HG03354 (cell line): ENCODE data around the gene BBS2.
"Not testable (repeated sequence)": the region's sequence is repeated elsewhere in the genome, so short reads cannot be mapped to it uniquely, and the experiment has no call there.

Source experiments
- ATAC-seq: cut with Tn5 transposase; IDR thresholded peaks from one replicate; pipeline ENCODE4 v1.9.1; 2021; ENCODE audit warnings: mild to moderate bottlenecking; ENCODE audit not compliant: unreplicated experiment, poor library complexity, severe bottlenecking

BBS2 gene

GRCh38 chr16:56530872-56531271 is 11.0 kb upstream of the BBS2 start:
- no peak for ATAC-seq

DNA sequence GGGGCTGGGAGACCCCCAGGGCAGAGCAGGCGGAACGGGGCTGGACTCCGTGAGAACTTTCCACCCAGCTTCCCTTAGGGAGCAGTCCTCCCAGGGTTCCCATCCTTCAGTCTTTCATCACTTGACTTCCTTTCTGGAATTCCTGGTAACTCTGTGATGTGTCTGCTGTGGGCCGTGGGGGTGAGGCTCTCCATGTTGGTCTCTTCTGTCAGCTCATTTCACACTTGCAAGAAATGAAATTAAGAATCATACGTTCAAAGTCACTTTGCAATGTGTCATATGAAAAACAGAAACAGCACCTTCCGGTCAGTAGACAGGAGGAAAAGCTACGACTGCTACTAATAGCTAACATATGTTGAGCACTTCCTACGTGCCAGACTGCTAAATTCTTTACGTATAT is 5.4 kb upstream of the BBS2 start:
- no peak for ATAC-seq

- ATAC-seq: peak; percentile 3
These were observed 390 bp upstream of the BBS2 start for GRCh38 chr16:56520251-56520577.

DNA sequence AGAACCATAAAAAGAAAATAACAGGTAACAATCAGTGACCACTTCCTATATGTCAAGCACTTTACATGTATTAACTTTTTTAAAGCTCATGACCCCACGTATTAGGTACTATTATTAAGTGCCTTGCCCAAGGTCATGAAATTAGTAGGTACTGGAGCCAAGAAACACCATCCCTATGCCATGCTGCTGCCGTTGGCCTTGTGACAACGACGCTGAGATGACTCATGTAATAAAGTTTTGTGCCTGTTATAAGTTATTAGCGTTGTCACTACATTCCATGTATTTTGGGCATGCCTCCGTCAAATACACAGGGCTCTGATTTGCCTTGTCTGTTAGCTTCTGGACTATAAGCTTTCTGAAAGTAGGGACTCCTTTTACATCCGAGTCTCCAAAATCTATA is 1.4 kb downstream of the BBS2 start:
- no peak for ATAC-seq

GRCh38 chr16:56517206-56517605 is 2.6 kb downstream of the BBS2 start:
- no peak for ATAC-seq

DNA sequence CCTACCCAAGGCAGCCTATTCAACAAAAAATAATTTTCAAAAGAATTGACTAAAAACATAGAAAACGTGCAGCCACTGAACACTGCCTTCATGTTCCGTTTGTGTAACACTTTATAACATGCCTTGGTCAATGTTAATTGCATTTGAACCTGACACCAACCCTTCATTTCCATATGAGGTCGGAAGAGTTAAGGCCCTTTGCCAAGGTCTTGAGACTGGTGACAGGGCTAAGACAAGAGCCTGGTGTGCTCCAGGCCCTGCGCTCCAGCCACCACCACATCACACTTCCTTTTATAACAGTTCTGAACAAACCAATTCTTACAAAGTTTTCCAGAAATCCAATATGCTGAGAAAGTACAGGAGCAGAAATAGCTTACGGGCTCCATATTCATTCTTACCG is 4.2 kb downstream of the BBS2 start:
- ATAC-seq: no peak

DNA sequence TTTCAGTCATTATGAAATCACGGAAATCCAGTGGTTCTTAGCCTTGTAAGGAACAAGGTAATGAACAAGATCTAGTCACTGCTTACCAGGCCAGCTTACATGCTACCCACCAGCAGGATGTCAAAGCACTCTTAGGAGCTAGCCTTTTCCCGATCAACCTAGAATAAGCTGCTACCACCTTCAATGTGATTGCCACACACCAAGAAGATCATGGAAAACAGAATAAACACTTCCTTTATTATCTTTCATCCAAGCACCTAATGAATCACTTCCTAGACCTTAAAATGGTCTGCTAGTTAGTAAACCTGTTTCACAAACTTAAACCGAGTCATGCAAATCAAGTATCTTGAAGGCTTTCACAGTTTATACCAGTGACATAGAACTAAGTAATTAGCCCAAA is 5.0 kb downstream of the BBS2 start:
- ATAC-seq: no peak

DNA sequence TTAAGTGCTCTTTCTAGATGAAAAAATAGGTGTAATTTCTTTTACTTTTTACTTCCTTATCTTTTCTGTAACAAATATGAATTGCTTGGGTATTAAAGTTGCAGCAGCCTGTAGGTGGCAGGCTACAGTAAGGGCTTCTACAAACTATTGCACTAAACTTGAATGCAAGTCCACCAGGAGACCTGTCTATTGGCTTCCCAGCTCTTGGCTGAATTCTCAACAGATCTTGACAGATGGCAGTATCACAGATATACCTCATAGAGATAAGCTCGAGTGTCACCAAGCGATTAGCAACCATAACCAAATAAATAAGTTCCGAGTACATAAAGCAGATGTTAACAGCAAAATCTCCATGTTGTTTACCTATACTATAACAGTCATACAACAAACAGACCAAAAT is 5.9 kb downstream of the BBS2 start:
- ATAC-seq: no peak

- no peak for ATAC-seq
These were observed 6.7 kb downstream of the BBS2 start for GRCh38 chr16:56513091-56513490.

GRCh38 chr16:56512025-56512424 is 7.8 kb downstream of the BBS2 start:
- no peak for ATAC-seq

- no peak for ATAC-seq
These were observed 9.3 kb downstream of the BBS2 start for GRCh38 chr16:56510544-56510943.

GRCh38 chr16:56506941-56507340 is 12.9 kb downstream of the BBS2 start:
- no peak for ATAC-seq

DNA sequence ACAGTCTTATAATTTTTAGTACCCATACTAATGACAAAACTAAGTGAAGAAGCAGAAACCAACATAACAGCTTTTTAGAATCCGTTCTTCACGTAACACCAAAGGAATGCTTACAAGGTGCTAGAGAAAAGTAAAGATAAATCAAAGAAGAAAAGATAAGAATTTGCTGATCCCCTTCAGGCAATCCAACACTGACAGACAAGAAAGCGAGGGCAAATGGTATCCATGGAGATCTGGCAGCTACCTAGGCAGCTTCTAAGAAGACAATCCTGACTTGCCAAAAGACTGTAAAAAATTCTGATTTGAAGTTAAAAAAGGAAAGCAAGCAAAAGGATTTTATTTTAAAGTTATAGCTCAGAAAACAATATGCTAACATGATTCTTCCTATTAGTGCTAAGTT is 14.6 kb downstream of the BBS2 start:
- ATAC-seq: no peak

DNA sequence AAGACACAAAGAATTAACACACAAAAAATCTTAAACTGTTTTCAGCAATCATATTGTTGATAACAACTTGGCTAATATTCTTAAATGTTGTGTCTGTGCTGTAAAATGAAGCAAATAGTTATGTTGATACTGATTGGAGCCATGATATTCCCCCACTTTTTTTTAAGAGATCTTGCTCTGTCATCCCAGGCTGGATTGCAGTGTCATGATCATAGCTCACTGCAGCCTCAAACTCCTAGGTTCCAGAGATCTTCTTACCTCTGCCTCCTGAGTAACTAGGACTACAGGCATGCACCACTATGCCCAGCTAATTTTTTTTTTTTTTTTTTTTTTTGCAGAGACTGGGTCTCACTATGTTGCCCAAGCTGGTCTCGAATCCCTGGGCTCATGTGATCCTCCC is 26.0 kb downstream of the BBS2 start:
- ATAC-seq: no peak

DNA sequence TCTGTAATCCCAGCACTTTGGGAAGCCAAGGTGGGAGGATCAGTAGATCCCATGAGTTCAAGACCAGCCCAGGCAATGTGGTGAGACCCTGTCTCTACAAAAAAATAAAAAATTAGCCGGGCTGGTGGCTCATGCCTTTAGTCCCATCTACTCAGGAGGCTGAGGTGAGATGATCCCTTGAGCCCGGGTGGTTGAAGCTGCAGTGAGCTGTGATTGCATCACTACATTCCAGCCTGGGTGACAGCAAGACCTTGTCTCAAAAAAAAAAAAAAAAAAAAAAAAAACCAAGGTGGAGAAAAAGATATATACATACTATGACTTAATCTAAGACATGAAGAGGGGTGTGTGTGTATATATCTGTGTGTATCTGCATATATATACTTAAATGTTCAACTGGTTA is 26.7 kb downstream of the BBS2 start:
- no peak for ATAC-seq

DNA sequence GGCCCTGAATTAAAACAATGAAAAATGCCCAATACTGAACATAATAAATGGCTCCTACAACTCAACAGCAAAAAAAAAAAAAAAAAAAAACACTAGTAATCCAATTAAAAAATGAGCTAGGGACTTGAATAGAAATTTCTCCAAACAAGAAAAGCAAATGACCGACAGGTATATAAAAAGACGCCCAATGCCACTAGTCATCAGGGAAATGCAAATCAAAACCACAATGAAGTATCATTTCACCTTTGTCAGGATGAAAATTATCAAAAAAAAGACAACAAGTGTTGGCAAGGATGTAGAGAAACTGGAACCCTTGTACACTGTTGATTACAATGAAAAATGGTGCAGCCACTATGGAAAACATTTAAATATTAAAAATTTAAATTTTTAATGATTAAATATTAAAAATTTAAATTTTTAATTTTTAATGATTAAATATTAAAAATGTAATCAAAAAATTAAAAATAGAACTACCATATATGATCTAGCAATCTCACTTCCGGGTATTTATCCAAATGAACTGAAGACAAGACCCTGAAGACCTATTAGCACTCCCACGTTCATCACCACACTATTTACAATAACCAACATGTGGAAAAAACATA is 28.1 kb downstream of the BBS2 start:
- ATAC-seq: no peak

- ATAC-seq: not testable (repeated sequence)
These were observed 31.0 kb downstream of the BBS2 start for GRCh38 chr16:56488868-56489267.

- ATAC-seq: no peak
These were observed 31.8 kb downstream of the BBS2 start for GRCh38 chr16:56488035-56488434.

DNA sequence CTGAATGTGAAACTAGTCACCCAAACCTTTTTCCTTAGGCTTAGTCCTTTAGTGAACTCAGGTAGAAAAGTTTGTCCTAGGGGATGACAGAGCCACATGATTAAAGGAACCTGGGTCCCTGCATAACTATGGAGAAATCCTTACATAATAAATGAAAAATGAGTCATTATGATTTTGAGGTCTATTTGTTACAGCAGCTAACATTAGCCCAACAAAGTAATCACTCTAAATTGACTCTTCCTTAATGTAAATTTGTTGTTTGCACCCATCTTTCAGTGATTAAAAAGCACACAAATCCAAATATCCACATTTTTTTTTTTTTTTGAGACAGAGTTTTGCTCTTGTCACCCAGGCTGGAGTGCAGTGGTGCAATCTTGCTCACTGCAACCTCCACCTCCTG is 36.4 kb downstream of the BBS2 start:
- no peak for ATAC-seq

DNA sequence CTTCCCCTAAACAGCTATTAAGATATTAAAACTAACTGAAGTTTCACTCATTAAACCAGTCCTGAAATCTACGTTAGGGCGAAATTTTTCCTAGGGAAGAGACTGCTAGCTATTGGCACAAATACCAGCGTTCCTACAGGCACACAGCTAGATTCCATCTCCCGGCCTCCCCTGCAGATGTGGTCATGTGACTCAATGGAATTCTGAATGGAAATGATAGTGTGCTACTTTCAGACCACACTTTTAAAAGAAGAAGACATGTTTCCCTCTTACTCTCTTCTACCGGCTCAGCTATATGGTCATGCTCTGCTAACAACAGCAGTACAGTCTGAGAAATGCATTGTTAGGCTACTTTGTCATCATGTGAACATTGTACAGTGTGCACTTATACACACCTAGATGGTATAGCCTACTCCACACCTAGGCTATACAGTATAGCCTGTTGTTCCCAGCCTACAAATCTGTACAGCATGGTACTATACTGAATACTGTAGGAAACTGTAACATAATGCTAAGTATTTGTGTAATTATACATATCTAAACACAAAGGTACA is 37.1 kb downstream of the BBS2 start:
- no peak for ATAC-seq

DNA sequence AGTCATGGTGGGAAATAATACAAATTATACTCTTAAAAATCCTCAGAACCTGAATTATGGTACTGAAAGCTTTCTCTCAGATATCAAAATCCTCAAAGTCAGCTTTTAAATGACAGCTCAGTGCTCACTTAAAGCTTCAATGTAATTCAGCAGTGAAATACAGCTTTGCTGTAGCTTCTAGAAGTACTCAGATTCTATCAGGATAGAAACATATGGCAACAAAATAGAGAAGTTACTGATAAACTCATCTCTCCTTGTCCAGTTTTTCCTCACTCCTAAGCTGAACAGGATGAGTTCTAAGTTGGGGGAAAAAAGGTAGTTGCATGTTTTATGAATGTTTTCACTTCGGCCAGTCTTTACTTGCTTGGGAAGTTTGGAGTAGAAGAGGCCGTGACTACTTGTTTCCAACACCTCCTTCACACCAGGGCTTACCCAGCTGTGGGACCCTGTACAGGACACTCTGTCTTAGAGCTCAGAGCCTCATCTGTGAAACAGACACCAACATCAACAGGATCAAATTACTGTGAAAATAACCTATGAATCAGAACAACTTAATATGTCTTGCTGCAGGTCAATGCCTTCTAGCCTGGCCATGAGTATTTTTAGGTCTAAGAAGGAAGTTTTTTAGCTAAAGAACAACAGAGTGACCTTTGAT is 38.2 kb downstream of the BBS2 start:
- ATAC-seq: no peak
